Activated CD8-positive, alpha-beta memory T cell treated with anti-CD3 and anti-CD28 coated beads, Interleukin-2, amount 10 ng/mL, durations not matched to agents 7 days and 5 days (primary cell): ENCODE data around the gene UBE2L3. TPM values are rescaled to one million over a fixed set of nuclear protein-coding genes. Genes with fewer than 3 reads are reported as not detected.
"Not testable (repeated sequence)": the region's sequence is repeated elsewhere in the genome, so short reads cannot be mapped to it uniquely, and the experiment has no call there.

Experiments
- ATAC-seq: fragments of 150-1000 bp; cut with Tn5 transposase; one replicate; pipeline ENCODE4 v1.10.0; 2021; ENCODE audit warnings: moderate library complexity
- CTCF ChIA-PET: fragments of 350-600 bp; sonication (Branson Sonifier 250); formaldehyde crosslinking; loops from one replicate; lab custom pipeline; 2021; ENCODE audit warnings: antibody characterized with exemption; lab: Charles Lee
- DNase-seq: peaks from one replicate; pipeline ENCODE4 v3.0.0-alpha.2; 2020
- H3K27ac Mint-ChIP-seq: one replicate; pipeline ENCODE4 v1.8.0; 2021; ENCODE audit warnings: mild to moderate bottlenecking, mixed read lengths
- H3K27me3 Mint-ChIP-seq: one replicate; pipeline ENCODE4 v1.8.0; 2021; ENCODE audit warnings: mixed read lengths
- H3K36me3 Mint-ChIP-seq: one replicate; pipeline ENCODE4 v1.8.0; 2021; ENCODE audit warnings: mild to moderate bottlenecking, mixed read lengths
- H3K4me1 Mint-ChIP-seq: one replicate; pipeline ENCODE4 v1.8.0; 2021; ENCODE audit warnings: mixed read lengths
- H3K4me3 Mint-ChIP-seq: one replicate; pipeline ENCODE4 v1.8.0; 2021; ENCODE audit warnings: mild to moderate bottlenecking, moderate library complexity, mixed read lengths
- H3K9me3 Mint-ChIP-seq: one replicate; pipeline ENCODE4 v1.8.0; 2022; ENCODE audit warnings: low read depth, mixed read lengths
- total RNA-seq, 2 experiments: library from RNA; stranded (reverse); gene quantifications; one replicate each; pipeline ENCODE4 v1.2.3, GENCODE V29; 2021

Gene UBE2L3
- total RNA-seq, 2 experiments from 2014 or later: 57.3 to 67.8 TPM

DNA sequence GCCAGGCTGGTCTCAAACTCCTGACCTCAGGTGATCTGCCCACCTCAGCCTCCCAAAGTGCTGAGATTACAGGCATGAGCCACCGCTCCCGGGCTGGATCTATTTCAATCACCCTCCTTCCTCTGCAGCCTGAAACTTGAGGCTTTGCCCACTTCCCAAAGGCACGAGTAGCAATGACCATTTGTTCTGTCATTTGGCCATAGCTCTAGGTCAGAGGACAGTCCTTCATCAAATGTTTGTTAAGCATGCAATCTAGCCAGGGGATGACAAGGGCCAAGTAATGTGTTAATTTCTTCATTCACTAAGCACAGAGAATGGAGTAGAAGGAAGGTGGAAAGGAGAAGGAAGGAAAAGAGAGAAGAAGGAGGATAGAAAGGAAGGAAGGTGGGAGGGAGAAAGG, 6.9 kb upstream of the UBE2L3 start:
- CTCF ChIA-PET, H3K36me3 Mint-ChIP-seq, H3K4me1 Mint-ChIP-seq, H3K4me3 Mint-ChIP-seq, H3K9me3 Mint-ChIP-seq, H3K27me3 Mint-ChIP-seq, ATAC-seq, DNase-seq, H3K27ac Mint-ChIP-seq: not testable (repeated sequence)

DNA sequence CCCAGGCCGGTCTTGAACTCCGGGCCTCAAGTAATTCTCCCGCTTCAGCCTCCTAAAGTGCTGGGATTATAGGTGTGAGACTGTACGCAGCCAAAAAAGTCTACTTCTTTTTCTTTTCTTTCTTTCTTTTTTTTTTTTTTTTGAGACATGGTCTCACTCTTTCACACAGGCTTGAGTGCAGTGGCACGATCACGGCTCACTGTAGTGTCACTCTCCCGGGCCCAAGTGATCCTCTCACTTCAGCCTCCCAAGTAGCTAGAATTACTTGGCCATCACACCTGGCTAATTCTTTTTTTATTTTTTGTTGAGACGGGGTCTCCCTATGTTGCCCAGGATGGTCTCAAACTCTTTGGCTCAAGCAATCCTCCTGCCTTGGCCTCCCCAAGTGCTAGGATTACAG, 3.6 kb upstream of the UBE2L3 start:
- no peak for ATAC-seq
- no peak for DNase-seq
- Mint-ChIP-seq H3K36me3 (peaks cover 6% of the 10 kb centered on the region), H3K4me3 (no peak overlapping the region), H3K9me3 (no peaks in the 10 kb centered on the region), H3K27me3 (peaks cover 8% of the 10 kb centered on the region), H3K27ac (no peak overlapping the region), H3K4me1 (peaks cover 7% of the 10 kb centered on the region)
- CTCF ChIA-PET: interaction anchor here (0.6 kb wide), 1 partner anchor 39 kb away, joined by 3 read pairs; no protein-coding TSS in a partner anchor

DNA sequence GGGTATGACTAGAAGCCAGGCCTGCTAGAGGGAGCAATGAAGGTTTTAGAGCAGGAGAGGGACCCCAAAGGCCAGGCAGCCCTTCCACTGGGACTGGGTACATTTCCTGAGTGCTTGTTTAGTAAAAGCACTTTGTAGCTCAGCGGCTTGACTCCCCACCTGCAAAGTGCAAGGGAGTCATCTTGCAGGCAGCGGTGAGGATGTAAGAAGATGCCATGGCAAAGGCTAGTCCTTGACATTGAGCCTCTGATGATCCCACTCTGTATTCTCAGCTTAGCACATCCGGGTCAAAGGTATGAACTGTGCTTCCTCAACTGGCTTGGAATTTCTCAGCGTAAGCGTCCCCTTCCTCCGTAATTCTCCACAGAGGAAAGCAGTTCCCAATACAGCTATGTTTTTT, 3.1 kb upstream of the UBE2L3 start:
- ATAC-seq: no peak
- CTCF ChIA-PET: interaction anchor here (0.6 kb wide), 1 partner anchor 39 kb away, joined by 3 read pairs; no protein-coding TSS in a partner anchor

DNA sequence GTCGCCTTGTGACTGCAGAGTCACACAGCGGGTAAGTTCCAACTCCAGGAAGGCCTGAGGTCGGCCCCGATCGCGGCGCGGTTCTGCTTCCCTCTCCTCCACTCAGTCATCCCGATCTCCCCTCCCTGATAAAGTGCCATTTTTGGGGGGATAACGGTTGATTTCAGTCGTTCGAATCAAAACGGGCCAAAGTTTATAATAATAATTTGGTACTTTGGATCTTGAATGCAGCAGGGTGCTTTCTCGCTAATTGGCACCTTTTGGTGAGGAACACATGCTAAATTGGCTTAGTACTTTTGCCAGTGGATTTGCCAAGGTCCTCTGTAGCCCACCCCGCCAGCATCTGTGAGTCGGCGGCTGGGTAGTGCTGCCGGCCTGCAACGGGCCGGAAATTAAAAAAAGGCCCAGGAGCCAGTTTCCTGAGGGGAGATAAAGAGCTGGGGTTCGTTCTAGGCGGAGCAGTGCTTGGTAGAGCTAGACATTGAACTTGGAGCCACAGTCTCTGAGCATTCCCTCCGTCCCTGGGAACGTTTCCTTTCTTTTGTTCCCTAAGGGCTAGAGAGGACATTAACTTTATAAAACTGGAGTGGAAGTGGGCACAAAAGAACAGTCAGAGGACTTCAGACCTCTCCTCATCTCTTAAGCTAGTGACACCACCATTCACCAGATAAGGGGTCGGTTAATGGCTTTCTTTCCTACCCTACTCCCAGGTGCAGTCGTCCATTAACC, 997 bp downstream of the UBE2L3 start:
- DNase-seq (peak; percentile 60), ATAC-seq (peak; percentile 34)
- no peaks in the 10 kb centered on the region for H3K27me3 Mint-ChIP-seq
- peak overlapping the region; percentile 93 for H3K27ac Mint-ChIP-seq
- peak overlapping the region; percentile 97 for H3K4me3 Mint-ChIP-seq
- H3K9me3 Mint-ChIP-seq: no peaks in the 10 kb centered on the region
- peaks cover 48% of the 10 kb centered on the region for H3K4me1 Mint-ChIP-seq
- H3K36me3 Mint-ChIP-seq: peaks cover 27% of the 10 kb centered on the region
- CTCF ChIA-PET: interaction anchor here (0.7 to 4.4 kb wide), 5 partner anchors 20 to 79 kb away, joined by 3 to 27 read pairs (median 4); partner anchors contain the start of genes SDF2L1 and YDJC

More for the DNA sequence above, 3.1 kb upstream of the UBE2L3 start:
- Mint-ChIP-seq H3K36me3 (peaks cover 7% of the 10 kb centered on the region), H3K27ac (no peak overlapping the region), H3K9me3 (no peaks in the 10 kb centered on the region), H3K4me1 (peaks cover 12% of the 10 kb centered on the region), H3K27me3 (peaks cover 8% of the 10 kb centered on the region), H3K4me3 (no peak overlapping the region)
- DNase-seq: no peak

DNA sequence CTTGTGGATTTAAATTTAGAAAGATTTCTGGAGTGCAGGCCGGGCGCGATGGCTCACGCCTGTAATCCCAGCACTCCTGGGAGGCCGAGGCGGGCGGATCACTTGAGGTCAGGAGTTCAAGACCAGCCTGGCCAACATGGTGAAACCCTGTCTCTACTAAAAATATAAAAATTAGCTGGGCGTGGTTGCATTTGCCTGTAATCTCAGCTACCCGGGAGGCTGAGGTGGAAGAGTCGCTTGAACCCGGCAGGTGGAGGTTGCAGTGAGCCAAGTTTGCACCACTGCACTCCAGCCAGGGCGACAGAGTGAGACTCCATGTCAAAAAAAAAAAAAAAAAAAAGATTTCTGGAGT, 1.5 kb downstream of the UBE2L3 start:
- Mint-ChIP-seq H3K36me3 (peaks cover 27% of the 10 kb centered on the region), H3K4me1 (peaks cover 50% of the 10 kb centered on the region), H3K4me3 (peak overlapping the region; percentile 97), H3K27ac (peak overlapping the region; percentile 93)
- H3K27me3 Mint-ChIP-seq, H3K9me3 Mint-ChIP-seq, DNase-seq, ATAC-seq: not testable (repeated sequence)
- CTCF ChIA-PET: interaction anchor here (0.7 to 4.4 kb wide), 4 partner anchors 19 to 78 kb away, joined by 3 to 27 read pairs (median 12); partner anchors contain the start of genes SDF2L1 and YDJC

DNA sequence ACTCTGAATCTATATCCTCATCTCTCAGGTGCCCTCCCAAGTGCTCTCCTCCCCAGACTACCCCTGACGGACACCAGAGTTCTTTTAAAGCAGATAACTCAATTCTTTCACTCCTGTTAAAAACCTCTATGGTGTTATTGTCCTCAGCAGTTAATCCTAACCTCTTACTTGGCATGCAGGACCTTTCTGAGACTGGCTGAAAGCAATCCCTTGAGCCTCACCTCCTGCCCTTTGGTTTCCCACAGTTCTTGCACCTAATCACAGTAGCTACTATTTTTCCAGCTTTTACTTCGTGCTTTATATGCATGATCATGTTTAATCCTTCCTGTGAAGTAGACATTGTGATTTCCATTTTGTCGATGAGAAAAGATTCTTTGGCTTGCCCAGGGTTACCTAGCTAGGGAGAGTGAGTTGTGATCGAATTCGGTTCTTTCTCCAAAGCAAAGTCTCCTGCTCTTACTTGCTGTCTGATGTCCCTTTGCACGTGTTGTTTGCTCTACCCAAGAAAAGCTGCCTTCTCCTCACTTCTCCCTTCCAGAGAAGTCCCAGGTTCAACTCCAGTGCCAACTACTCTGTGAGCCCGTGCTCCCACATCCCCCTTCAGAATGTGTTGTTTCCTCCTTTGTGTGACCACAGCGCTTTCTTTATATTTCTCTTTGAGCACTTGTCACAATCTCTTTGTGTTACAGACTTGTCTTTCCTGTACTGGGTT, 2.1 kb downstream of the UBE2L3 start:
- H3K27me3 Mint-ChIP-seq: no peaks in the 10 kb centered on the region
- DNase-seq (no peak), ATAC-seq (no peak)
- peaks cover 53% of the 10 kb centered on the region for H3K4me1 Mint-ChIP-seq
- peak overlapping the region; percentile 97 for H3K4me3 Mint-ChIP-seq
- CTCF ChIA-PET: interaction anchor here (1.1 to 4.4 kb wide), 3 partner anchors 60 to 78 kb away, joined by 3 to 27 read pairs (median 20); partner anchors contain the start of genes SDF2L1 and YDJC
- peak overlapping the region; percentile 72 for H3K27ac Mint-ChIP-seq
- peaks cover 30% of the 10 kb centered on the region for H3K36me3 Mint-ChIP-seq
- H3K9me3 Mint-ChIP-seq: no peaks in the 10 kb centered on the region

DNA sequence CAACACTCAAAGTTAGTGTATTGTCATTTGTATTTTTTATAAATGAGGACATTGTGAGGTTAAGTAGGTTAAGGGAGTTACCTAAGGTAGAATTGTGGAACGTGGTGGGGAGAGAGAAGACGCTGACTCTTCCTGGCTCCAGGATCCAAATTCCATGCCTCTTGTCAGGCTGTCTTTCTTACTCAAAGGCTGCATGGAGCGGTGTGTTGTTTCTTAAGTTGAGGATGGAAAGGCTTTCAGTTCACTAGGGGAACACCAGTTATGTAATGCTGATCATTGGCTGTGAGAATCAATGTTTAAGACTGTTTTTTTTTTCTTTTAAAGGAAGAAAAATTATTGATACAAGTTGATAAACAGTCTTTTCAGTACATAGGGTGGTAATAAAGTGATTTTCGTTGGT, 2.9 kb downstream of the UBE2L3 start:
- Mint-ChIP-seq H3K9me3 (no peaks in the 10 kb centered on the region), H3K4me3 (peak overlapping the region; percentile 32), H3K27me3 (no peaks in the 10 kb centered on the region), H3K4me1 (peaks cover 53% of the 10 kb centered on the region), H3K36me3 (peaks cover 30% of the 10 kb centered on the region), H3K27ac (peak overlapping the region; percentile 37)
- DNase-seq (no peak), ATAC-seq (no peak)
- CTCF ChIA-PET: interaction anchor here (1.1 kb wide), 1 partner anchor 77 kb away, joined by 5 read pairs; no protein-coding TSS in a partner anchor

DNA sequence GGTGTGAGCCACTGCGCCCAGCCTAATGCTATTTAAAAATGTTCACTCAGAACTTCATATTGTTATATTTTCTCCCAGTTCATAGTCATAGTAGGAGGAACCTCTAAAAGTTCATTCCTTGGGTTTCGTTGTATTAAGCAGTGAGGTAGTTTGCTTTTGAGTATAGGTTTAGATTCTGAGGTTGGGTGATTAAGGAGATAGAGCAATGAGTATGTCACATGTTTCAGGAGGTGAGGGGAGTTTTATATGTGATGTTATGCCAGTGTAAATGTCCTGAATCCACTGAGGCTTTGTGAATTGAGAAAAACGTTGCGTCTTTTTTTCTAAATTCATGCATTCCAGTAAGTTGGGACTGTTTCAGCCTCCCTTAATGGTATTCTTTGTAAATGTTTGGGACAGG, 4.2 kb downstream of the UBE2L3 start:
- CTCF ChIA-PET: interaction anchor here (1.0 to 1.1 kb wide), 2 partner anchors 57 to 75 kb away, joined by 5 read pairs; no protein-coding TSS in a partner anchor
- Mint-ChIP-seq H3K36me3 (peaks cover 33% of the 10 kb centered on the region), H3K27ac (peak overlapping the region; percentile 80), H3K4me3 (peak overlapping the region; percentile 61), H3K4me1 (peaks cover 56% of the 10 kb centered on the region), H3K27me3 (no peaks in the 10 kb centered on the region), H3K9me3 (no peaks in the 10 kb centered on the region)
- ATAC-seq: no peak
- DNase-seq: no peak

DNA sequence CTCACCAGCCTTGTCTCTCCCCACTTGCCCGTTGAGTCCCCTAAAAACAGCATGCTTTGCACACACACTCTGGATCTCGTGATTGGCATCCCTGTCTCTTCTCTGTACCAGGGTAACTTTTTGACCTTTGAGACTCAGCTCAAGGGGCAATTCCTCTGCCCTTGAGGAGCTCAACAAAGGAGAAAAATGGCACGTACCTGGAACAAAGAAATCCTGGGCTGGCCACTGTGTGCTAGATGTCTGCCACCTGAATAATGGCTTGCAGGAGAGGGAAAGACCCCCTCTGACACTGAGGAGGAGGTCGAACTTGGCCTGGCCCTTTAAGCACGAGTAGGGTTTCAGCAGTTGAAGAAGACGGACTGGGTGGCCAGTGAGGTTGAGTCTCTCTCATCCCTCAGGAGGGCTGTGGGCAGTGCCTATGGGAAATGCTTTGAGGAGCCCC, 5.8 kb downstream of the UBE2L3 start:
- H3K4me1 Mint-ChIP-seq: peaks cover 62% of the 10 kb centered on the region
- CTCF ChIA-PET: interaction anchor here (1.1 to 2.6 kb wide), 2 partner anchors 15 to 70 kb away, joined by 3 to 12 read pairs; no protein-coding TSS in a partner anchor
- ATAC-seq: no peak

DNA sequence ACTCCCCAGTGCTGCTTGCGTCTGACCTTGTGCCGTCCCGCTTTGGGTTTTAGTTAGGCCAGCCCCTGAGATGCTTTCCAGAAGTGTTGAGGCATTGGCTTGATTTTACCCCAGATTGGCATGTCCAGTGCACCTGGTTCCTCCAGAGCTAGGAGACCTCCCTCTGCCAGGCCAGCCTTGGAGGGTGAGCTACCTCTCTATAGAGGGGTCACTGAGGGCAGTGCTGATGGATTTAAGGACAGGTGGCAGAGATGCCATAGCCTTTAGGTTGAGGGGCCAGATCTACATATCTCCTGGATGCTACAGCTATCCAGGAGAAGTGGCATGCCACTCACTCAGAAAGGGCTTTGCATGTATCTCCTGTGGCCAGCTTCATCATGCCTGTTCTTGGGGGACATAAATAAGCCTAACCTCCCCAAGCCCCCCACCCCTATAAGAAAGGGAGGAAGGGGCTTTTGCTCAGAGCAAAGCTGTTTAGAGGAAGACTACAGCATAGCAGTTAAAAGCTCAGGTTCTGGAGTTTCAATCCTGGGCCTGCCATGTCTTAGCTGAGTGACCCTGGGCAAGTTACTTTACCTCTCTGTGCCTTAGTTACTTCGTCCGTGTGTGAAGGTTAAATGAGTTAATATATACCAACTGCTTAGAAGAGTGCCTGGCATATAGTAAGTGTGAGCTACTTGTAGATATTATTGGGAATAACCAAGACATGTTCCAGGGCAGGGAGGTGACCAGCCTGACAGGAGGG, 6.4 kb downstream of the UBE2L3 start:
- ATAC-seq: no peak
- H3K4me3 Mint-ChIP-seq: no peak overlapping the region
- no peaks in the 10 kb centered on the region for H3K9me3 Mint-ChIP-seq
- DNase-seq: no peak
- H3K4me1 Mint-ChIP-seq: peaks cover 60% of the 10 kb centered on the region
- CTCF ChIA-PET: interaction anchor here (0.5 to 2.6 kb wide), 3 partner anchors 56 to 137 kb away, joined by 3 to 12 read pairs (median 3); partner anchors contain the start of gene YDJC
- H3K27ac Mint-ChIP-seq: no peak overlapping the region
- no peaks in the 10 kb centered on the region for H3K27me3 Mint-ChIP-seq
- H3K36me3 Mint-ChIP-seq: peaks cover 34% of the 10 kb centered on the region

More for the DNA sequence above, 5.8 kb downstream of the UBE2L3 start:
- Mint-ChIP-seq H3K36me3 (peaks cover 37% of the 10 kb centered on the region), H3K4me3 (no peak overlapping the region), H3K27me3 (no peaks in the 10 kb centered on the region), H3K9me3 (no peaks in the 10 kb centered on the region), H3K27ac (no peak overlapping the region)
- DNase-seq: no peak

DNA sequence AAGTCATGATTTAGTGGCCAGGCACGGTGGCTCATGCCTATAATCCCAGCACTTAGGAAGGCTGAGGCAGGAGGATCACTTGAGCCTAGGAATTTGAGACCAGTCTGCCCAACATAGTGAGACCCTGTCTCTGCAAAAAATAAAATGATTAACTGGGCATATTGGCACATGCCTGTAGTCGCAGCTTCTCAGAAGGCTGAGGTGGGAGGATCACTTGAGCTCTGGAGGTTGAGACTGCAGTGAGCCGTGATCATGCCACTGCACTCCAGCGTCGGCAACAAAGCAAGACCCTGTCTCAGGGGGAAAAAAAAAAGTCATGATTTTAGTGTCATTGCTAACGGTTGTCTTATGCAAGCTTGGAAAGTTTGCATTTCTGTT, 11.9 kb downstream of the UBE2L3 start:
- ATAC-seq (no peak), DNase-seq (no peak)
- Mint-ChIP-seq H3K9me3 (no peaks in the 10 kb centered on the region), H3K4me1 (peaks cover 24% of the 10 kb centered on the region), H3K27ac (no peak overlapping the region), H3K4me3 (no peak overlapping the region), H3K27me3 (no peaks in the 10 kb centered on the region), H3K36me3 (peaks cover 10% of the 10 kb centered on the region)
- CTCF ChIA-PET: no interaction called here

DNA sequence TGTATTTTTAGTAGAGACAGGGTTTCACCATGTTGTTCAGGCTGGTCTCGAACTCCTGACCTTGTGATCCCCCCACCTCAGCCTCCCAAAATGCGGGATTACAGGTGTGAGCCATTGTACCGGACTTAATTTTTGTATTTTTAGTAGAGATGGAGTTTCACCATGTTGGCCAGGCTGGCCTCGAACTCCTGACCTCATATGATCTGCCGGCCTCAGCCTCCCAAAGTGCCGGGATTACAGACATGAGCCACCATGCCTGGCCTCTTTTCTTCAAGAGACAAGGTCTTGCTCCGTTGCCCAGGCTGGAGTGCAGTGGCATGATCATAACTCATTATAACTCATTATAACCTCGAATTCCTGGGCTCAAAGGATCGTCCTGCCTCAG, 13.1 kb downstream of the UBE2L3 start:
- DNase-seq, H3K9me3 Mint-ChIP-seq, ATAC-seq, H3K27me3 Mint-ChIP-seq, H3K27ac Mint-ChIP-seq, H3K4me3 Mint-ChIP-seq: not testable (repeated sequence)
- Mint-ChIP-seq H3K36me3 (peaks cover 16% of the 10 kb centered on the region), H3K4me1 (peaks cover 28% of the 10 kb centered on the region)
- CTCF ChIA-PET: interaction anchor here (2.4 kb wide), 1 partner anchor 49 kb away, joined by 6 read pairs; the partner anchor contains the start of gene YDJC
